GM20000 (cell line): Measurements from ENCODE around the gene YIF1A.

Experiments
- DNase-seq: peaks from one replicate; pipeline ENCODE4 v3.0.0; 2012; ENCODE audit warnings: low spot score
- TF ChIP-seq, protein P1 (sequence below): IDR thresholded peaks from 2 replicates; pipeline ENCODE4 v1.5.1; 2012; ENCODE audit warnings: mild to moderate bottlenecking, control low read depth; ENCODE audit errors: extremely low read depth, missing control alignments

YIF1A gene

DNA sequence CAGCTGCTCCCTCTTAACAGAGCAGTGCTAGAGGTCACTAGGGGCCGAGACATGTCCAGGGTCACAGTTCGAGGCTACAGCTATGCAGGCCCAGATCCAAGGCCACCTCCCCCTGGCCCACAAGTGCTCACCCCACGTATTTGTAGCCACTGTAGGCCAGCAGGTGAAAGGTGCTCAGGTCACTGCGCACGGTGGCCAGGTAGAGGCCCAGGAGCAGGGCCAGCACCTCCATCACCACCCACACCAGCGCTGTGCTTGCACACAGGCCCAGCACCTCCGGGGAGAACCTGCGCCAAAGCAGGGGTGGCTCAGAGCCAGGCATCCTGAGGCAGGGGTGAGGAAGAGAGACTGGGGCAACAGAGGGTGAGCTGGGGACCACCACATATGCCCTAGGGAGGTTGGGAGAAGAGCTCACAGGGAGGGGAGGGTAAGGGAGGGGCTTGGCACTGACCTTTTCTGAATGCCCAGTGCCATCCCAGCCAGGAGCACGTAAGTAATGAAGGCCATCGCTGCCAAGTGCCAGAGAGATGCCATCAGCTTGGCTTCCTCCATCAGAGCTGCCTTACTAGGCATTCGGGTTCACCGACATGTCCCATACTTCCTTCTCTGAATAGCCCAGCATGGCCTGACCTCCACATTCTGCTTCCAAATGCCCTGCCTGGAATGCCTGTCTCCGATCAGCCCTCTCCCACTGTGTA, 3.5 kb downstream of the YIF1A start:
- TF ChIP-seq, protein P1, sequence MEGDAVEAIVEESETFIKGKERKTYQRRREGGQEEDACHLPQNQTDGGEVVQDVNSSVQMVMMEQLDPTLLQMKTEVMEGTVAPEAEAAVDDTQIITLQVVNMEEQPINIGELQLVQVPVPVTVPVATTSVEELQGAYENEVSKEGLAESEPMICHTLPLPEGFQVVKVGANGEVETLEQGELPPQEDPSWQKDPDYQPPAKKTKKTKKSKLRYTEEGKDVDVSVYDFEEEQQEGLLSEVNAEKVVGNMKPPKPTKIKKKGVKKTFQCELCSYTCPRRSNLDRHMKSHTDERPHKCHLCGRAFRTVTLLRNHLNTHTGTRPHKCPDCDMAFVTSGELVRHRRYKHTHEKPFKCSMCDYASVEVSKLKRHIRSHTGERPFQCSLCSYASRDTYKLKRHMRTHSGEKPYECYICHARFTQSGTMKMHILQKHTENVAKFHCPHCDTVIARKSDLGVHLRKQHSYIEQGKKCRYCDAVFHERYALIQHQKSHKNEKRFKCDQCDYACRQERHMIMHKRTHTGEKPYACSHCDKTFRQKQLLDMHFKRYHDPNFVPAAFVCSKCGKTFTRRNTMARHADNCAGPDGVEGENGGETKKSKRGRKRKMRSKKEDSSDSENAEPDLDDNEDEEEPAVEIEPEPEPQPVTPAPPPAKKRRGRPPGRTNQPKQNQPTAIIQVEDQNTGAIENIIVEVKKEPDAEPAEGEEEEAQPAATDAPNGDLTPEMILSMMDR, result no peak
- no peak for DNase-seq

DNA sequence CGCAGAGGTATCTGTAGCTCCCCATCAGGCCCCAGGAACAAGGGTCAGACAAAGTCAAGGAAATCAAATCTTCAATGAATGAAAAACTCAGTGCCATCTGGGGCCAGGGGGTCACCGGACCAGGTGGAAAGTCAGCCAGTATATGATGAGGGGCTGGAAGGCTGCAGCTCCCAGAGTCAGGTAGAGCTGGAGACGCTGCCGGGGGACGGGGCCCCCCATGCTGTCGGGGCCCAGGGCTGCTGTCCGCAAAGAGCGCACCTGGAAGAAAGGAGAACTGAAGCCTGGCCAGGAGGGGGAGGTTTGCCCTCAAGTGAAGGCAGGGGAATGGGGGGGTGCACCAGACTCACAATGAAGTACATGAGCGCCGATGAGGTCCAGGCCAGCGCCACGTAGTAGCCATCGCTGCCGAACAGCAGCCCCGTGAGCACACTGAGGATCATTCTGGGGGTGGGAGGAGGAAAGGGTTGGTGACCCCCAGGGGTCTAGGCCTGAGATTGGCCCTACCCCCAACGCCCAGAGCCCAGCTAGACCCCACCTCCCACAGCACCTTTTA, 4.3 kb downstream of the YIF1A start:
- TF ChIP-seq, protein P1, result no peak
- no peak for DNase-seq

DNA sequence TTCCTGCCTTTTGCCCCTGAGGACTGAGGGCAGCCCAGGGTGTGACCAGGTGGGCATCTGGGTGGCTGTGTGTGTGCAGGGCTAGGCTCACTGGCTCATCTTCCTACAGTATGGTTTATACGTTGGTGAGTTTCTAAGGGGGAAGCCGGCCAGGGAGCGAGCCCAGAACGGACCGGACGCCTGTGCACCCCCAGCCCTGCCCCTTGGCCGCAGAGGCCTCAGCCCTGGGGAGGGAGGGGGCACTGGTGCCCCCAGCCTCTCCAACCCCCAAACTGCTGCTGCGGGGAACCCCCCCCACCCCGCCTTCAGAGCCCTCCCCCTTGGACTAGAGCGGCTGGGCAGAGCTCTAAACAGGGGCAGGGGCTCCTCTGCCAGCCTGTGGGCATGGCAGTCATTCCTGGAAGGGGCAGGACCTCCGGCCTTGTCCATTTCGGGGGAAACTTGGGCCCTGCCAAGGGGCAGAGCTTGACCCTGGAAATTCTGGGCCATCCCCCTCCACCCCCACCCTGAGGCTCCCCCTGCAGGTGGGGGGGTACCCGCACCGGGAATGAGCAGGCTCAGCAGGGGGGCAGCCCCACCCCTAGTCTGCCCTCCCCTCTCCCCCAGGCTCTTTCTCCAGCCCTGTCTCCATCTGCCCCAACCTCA, 5.4 kb downstream of the YIF1A start:
- no peak for DNase-seq
- TF ChIP-seq, protein P1, result no peak

DNA sequence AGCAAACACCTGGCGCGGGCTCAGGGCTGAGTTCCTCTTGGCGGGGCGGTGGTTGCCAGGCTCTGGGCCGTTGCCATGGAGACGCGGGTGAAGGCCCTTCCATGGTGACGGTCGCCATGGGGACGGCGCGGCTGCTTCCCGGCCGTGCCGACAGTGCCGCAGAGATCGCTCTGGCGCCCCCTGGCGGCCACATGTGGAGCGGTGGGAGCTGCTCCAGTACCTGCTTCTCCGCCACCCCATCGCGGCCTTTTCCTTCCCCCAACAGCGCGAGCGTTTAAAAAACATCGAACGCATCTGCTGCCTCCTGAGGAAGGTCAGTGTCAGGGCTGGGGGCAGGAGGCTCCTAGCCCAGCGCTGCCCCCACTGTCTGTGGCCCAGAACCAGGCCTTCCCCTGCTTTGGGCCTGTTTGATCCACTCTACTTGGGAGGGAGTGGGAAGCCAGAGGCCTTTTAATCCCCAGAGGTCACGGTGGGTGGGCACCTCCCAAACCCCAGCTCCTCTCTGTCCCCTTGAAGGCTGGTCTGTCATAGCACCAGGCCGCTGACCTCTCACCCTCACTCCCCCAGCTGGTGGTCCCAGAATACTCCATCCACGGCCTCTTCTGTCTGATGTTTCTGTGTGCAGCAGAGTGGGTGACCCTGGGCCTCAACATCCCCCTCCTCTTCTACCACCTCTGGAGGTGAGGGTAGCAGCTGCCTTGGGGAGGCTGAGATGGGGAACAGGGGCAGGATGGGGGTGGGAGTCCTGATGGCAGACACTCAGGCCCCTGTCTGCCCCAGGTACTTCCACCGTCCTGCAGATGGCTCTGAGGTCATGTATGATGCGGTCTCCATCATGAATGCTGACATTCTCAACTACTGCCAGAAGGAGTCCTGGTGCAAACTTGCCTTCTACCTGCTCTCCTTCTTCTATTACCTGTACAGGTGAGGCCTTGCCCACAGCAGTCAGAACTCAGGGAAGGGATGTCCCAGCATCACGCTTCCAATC, 6.2 kb downstream of the YIF1A start:
- DNase-seq, result peak; percentile 99
- TF ChIP-seq, protein P1, result peak; percentile 94

DNA sequence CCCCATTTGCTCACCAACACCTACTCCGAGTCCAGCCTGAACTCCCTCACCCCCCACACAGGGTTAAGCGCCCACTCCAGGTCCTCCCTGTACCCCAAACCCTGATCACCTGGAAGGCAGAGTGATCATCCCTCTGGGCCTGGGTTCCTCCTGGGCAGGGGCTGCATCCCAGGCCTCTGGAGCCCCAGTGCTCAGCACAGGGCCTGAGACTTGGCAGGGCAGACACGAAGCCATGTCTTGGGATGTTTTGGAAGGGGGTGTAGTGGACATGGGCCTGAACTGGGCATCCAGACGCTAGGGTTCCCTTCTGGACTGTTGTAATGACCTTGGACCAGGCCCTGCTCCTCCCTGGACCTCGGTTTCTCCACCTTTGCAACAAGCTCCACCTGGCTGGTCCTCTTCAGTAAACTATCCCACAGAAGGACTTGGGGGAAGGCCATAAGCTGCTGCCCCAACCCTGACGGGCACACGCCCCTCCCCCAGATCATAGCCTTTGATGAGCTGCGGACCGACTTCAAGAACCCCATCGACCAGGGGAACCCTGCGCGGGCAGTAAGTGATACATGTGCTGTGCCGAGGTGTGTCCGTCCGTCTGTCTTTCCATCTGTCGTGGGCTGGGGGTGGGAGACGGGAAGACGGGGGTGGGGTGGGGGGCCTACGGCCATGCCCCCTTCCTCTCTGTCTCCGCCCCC, 7.0 kb downstream of the YIF1A start:
- no peak for DNase-seq
- TF ChIP-seq, protein P1, result no peak

DNA sequence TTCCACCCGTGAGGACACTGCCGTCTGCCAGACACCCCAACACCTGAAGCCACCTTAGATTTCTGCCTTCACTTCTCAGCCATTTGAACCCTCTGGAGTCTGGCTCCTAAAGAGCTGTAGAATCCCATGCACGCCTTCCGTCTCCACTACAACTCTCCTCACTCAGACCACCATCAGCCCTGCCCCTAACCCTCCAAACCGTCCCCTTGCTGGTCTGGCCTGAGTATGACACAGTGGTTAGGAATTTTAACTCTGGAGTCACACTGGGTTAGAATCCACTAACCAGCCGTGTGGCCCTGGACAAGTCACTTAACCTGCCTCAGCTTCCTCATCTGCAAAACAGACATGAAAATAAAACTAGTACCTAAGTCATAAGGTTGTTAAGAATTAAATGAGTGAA, 7.9 kb downstream of the YIF1A start:
- TF ChIP-seq, protein P1, result no peak
- no peak for DNase-seq
